Lower leg skin (tissue), 4 donors: ENCODE data around the gene SHANK1. TPM values are rescaled to one million over a fixed set of nuclear protein-coding genes. Genes with fewer than 3 reads are reported as not detected.
"Not testable (repeated sequence)": the region's sequence is repeated elsewhere in the genome, so short reads cannot be mapped to it uniquely, and the experiment has no call there.

Experiments used
- DNase-seq, 2 donors: peaks; one replicate each; pipeline ENCODE4 v3.0.0-alpha.2; 2019; ENCODE audit warnings: low spot score in 2 of 2
- H3K4me3 ChIP-seq: fragments of 200-600 bp; sonication (generic); 2 replicates; pipeline ENCODE4 v1.5.1; 2017; ENCODE audit warnings: mild to moderate bottlenecking, low read depth; ENCODE audit not compliant: poor library complexity, severe bottlenecking
- CTCF ChIP-seq, 3 donors: fragments of 450-650 bp; IDR thresholded peaks; one replicate each; pipeline ENCODE4 v1.5.1; 2016; ENCODE audit warnings: antibody characterized with exemption in 3 of 3, mild to moderate bottlenecking in 3 of 3, moderate library complexity in 2 of 3
- POLR2A ChIP-seq, 2 donors: fragments of 450-650 bp; IDR thresholded peaks; one replicate each; pipeline ENCODE4 v1.6.1; 2016 to 2017; ENCODE audit warnings: antibody characterized with exemption in 2 of 2, mild to moderate bottlenecking in 1 of 2, moderate library complexity in 1 of 2
- WGBS, 2 donors: methylation state at CpG; one replicate each; pipeline ENCODE4 v1.1.5; 2018; 5-methylcytosine and 5-hydroxymethylcytosine counted together
- intact Hi-C: fragments of 100-400 bp; cut with DNase I; formaldehyde crosslinking; loops from one replicate; pipeline ENCODE4 v1.15.0; 2023; ENCODE audit warnings: low total_unique reads
- total RNA-seq, 4 donors: library from RNA; depleted of rRNA; stranded (reverse); fragments of >200 nt; gene quantifications; one replicate each; pipeline ENCODE4 v1.1.0, GENCODE V29; 2016

Gene SHANK1
- total RNA-seq, 4 donors from 2014 or later = 0.30 to 1.6 (median 0.67) TPM

DNA sequence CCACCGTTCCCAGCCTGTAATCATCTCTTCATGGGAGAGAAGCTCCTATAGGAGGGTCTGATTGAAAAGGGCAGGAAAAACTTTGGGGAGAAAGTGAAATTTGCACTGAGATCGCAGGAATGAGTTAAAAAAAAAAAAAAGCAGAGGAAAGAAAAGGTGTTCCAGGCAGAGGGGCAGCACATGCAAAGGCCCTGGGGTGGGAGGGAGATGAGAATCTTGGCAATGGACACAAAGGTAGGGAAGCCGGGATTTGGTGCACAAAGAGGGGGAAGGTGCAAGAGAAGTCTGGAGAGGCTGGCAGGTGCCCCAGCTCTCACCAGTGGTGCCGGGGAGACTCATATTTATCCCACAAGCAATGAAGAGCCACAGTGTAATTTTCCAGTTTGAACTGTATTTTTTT lies 34.3 kb upstream of the SHANK1 start:
- DNase-seq = no peak
- intact Hi-C loops = no loop called here
- TF ChIP-seq POLR2A (IDR thresholded peaks at IDR 0.05) (no peak), CTCF (IDR thresholded peaks at IDR 0.05) (no peak)
- 80 to 85% methylated on average over 4 of the region's 4 CpGs for WGBS, 2 donors
- H3K4me3 ChIP-seq = no peak overlapping the region

GRCh38 chr19:50750010-50750409 lies 30.4 kb upstream of the SHANK1 start:
- DNase-seq = no peak
- intact Hi-C loops = no loop called here
- TF ChIP-seq POLR2A (IDR thresholded peaks at IDR 0.05) = no peak
- no peak for TF ChIP-seq CTCF (IDR thresholded peaks at IDR 0.05)
- WGBS, 2 donors = 65 to 66% methylated on average over 15 of the region's 15 CpGs
- no peak overlapping the region for H3K4me3 ChIP-seq

- WGBS, 2 donors = 63 to 68% methylated on average over 6 of the region's 6 CpGs
- TF ChIP-seq POLR2A (IDR thresholded peaks at IDR 0.05) (no peak), CTCF (IDR thresholded peaks at IDR 0.05) (no peak)
- H3K4me3 ChIP-seq = no peak overlapping the region
- intact Hi-C loops = no loop called here
- no peak for DNase-seq
These were observed 29.9 kb upstream of the SHANK1 start for GRCh38 chr19:50749490-50749889.

DNA sequence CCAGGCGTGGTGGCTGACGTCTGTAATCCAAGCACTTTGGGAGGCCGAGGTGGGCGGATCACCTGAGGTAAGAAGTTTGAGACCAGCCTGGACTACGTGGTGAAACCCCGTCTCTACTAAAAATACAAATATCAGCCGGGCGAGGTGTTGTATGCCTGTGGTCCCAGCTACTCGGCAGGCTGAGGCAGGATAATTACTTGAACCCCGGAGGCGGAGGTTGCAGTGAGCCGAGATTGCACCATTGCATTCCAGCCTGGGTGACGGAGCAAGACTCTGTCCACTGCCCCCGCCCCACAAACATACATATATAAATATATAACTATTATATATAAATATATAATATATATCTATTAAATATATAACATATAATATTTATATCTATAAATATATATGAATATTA lies 27.5 kb upstream of the SHANK1 start:
- 64 to 73% methylated on average over 14 of the region's 14 CpGs for WGBS, 2 donors
- intact Hi-C loops, H3K4me3 ChIP-seq, DNase-seq: not testable (repeated sequence)

- DNase-seq = no peak
- H3K4me3 ChIP-seq = no peak overlapping the region
- TF ChIP-seq POLR2A (IDR thresholded peaks at IDR 0.05) (no peak), CTCF (IDR thresholded peaks at IDR 0.05) (no peak)
- 66 to 78% methylated on average over 10 of the region's 10 CpGs for WGBS, 2 donors
- intact Hi-C loops = no loop called here
These were observed 25.6 kb upstream of the SHANK1 start for GRCh38 chr19:50745221-50745620.

DNA sequence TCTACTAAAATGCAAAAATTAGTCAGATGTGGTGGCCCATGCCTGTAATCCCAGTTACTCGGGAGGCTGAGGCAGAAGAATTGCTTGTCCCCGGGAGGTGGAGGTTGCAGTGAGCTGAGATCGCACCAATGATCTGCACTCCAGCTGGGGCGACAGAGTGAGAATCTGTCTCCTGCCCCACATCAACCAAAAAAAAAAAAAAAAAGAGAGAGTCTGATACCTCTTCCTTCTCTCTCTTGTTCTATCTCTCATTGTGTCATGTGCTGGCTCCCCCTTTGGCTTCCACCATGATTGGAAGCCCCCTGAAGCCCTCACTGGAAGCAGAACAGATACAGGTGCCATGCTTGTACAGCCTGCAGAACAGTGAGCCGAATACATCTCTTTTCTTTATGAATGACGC lies 23.9 kb upstream of the SHANK1 start:
- WGBS, 2 donors = 76 to 89% methylated on average over 6 of the region's 6 CpGs
- no peak overlapping the region for H3K4me3 ChIP-seq
- no peak for DNase-seq
- no peak for TF ChIP-seq CTCF (IDR thresholded peaks at IDR 0.05)
- TF ChIP-seq POLR2A (IDR thresholded peaks at IDR 0.05) = no peak
- intact Hi-C loops = no loop called here
